ENCODE data around the gene VSIR. TPM values are rescaled to one million over a fixed set of nuclear protein-coding genes. Genes with fewer than 3 reads are reported as not detected.

VSIR gene
- total and polyA plus RNA-seq, 10 of the 15 experiments (the other 5 are each of a cell fraction or from before 2014, with no cell fraction given), result 0.19 to 12.5 (median 6.7) TPM

- SMC1A ChIA-PET (ENCODE audit: uncharacterized antibody, unreplicated experiment), result no interaction called here
- TF ChIP-seq CHD1 (IDR thresholded peaks at IDR 0.05; ENCODE audit: low read depth, low read length) (no peak), NFYB (IDR thresholded peaks at IDR 0.05; ENCODE audit: insufficient read depth, low read depth, low read length) (no peak), ZNF592 (IDR thresholded peaks at IDR 0.05) (no peak)
- Histone ChIP-seq H3K9ac (ENCODE audit: control insufficient read depth, insufficient read depth, low read length) (no peak overlapping the region), H3K4me2 (ENCODE audit: control insufficient read depth, insufficient read depth) (no peak overlapping the region), H2AFZ (ENCODE audit: control insufficient read depth, low read depth, low read length) (no peak overlapping the region), H4K20me1 (ENCODE audit: control insufficient read depth, insufficient read depth) (no peaks in the 10 kb centered on the region), H3K27ac (ENCODE audit: control insufficient read depth, insufficient read depth) (no peak overlapping the region), H3K9me3 (replicated peaks; ENCODE audit: control insufficient read depth, insufficient read depth, low read length) (no peaks in the 10 kb centered on the region), H3K4me3 (no peak overlapping the region), H3K27me3 (replicated peaks in 1 of 2; ENCODE audit: control insufficient read depth in 2 of 2, insufficient read depth in 2 of 2, low read length in 1 of 2) (no peaks in the 10 kb centered on the region), H3K4me1 (ENCODE audit: control insufficient read depth, insufficient read depth, low read length) (peaks cover 6% of the 10 kb centered on the region), H3K79me2 (ENCODE audit: control insufficient read depth, insufficient read depth, low read length) (no peaks in the 10 kb centered on the region), H3K36me3 (ENCODE audit: control insufficient read depth in 2 of 2, insufficient read depth in 2 of 2, low read length in 1 of 2) (no peaks in the 10 kb centered on the region)
- in situ Hi-C loops (cut with MboI), result no loop called here
- DNase-seq (ENCODE audit: low read depth, low spot score), result no peak
- CTCF ChIA-PET, result interaction anchor here (1.2 kb wide), 1 partner anchor 110 kb away, joined by 3 read pairs; no protein-coding TSS in a partner anchor
- no TSS peak for BruUV-seq (replicated peaks)
- RAD21 ChIA-PET (ENCODE audit: unreplicated experiment), result no interaction called here
- 71% methylated on average over 21 of the region's 21 CpGs for WGBS (ENCODE audit: insufficient coverage, insufficient replicate concordance, low lambda C conversion rate, missing lambda C conversion rate)
- ATAC-seq, result no peak
- POLR2A ChIA-PET, result interaction anchor here (0.5 kb wide), 1 partner anchor 833 kb away, joined by 3 read pairs; no protein-coding TSS in a partner anchor
- intact Hi-C loops (cut with micrococcal nuclease; ENCODE audit: unreplicated experiment), result no loop called here
- FAIRE-seq, result no peak
Measured at GRCh38 chr10:71807557-71808510, 34.5 kb upstream of the VSIR start.
